ENCODE results near the gene EYA2.

EYA2 gene

GRCh38 chr20:46933150-46933549 lies 38.5 kb downstream of the EYA2 start:
- no peak for DNase-seq

DNA sequence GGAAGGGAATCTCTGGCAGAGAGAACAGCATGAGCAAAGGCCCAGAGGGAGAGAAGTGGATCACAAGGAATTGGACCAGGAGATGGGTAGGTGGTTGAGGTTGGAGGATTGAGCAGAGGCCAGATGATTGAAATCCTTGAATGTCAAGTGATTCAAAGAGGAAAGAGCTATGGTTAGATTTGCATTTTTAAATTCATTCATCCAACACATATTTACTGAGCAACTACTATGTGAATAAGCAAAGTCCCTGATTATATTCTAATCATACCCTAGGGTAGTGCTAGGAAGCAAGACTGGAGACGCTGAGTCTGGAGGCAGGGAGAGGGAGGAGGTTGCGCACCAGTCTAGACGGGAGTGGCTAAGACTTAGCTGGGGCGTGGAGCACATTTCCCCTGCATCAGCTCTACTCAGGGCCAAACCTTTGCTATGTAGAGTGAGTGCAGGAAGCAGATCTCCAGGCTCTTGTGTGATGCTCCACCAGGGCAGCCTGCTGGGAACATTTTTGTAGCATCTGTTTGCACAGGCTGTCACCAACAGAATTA lies 40.2 kb downstream of the EYA2 start:
- DNase-seq: no peak

GRCh38 chr20:46935394-46936017 lies 40.9 kb downstream of the EYA2 start:
- DNase-seq: no peak

- DNase-seq: no peak
These were observed 41.9 kb downstream of the EYA2 start for GRCh38 chr20:46936415-46937156.

GRCh38 chr20:46937157-46937523 lies 42.5 kb downstream of the EYA2 start:
- DNase-seq: no peak

- no peak for DNase-seq
These were observed 43.0 kb downstream of the EYA2 start for GRCh38 chr20:46937533-46938226.

- no peak for DNase-seq
These were observed 43.8 kb downstream of the EYA2 start for GRCh38 chr20:46938434-46938833.

DNA sequence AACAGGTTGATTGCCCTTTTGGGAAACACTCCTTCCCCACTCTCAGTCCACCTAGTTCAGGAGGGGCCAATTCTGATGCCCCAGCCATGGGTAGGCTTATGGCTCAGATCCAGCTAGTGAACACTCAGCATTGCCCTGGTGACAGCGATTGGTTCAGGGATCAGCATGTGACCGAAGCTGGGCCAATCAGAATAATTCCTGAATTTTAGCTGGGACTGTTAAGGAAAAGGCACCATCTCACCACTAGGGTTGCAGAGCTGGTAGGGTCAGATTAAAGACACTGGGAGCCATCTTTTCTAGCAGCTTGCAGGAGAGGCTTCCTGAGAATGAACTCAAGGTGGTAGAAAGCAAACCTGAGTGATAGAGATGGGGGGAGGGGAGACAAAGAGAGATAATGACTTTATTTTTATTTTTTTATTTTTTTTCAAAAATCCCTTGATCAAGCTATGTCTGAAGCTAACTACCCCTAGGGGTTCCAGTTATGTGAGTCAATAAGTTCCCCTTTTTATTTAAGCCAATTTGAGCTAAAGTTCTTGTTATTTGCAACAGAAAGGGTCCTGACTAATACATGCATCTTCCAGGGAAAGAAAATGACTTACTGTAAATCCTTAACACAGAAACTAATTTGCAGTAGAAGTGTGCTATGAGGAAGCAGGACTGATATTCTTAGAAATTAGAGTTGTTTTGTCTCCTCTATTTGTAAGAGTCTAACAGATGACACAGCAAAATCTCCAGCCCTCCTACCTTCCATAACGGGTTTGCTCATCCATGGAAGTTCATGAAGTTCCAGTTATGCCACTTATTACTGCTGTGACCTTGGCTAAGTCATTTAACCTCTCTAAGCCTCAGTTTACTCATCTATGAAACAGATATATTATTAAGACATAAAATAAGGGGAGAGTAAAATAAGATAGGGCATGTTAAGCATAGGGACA lies 44.7 kb downstream of the EYA2 start:
- DNase-seq: no peak

GRCh38 chr20:46940616-46941015 lies 46.0 kb downstream of the EYA2 start:
- no peak for DNase-seq

DNA sequence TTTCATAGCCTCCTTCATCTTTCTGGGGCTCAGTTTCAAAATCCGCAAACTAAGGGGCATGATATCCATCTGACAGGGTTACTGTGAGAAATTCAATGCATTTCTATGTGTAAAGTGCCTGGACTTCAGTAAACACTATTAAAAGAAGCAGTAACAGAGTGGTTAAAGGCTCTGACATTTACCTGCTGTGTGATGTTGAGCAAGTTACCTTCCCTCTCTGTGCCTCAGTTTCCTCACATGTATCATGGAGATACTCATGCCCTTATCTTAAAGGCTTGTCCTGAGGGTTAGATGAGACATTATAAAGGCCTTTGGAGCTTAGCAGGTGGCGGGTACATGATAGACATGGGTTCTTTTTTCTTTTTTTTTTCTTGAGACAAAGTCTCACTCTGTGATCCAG lies 46.8 kb downstream of the EYA2 start:
- no peak for DNase-seq

DNA sequence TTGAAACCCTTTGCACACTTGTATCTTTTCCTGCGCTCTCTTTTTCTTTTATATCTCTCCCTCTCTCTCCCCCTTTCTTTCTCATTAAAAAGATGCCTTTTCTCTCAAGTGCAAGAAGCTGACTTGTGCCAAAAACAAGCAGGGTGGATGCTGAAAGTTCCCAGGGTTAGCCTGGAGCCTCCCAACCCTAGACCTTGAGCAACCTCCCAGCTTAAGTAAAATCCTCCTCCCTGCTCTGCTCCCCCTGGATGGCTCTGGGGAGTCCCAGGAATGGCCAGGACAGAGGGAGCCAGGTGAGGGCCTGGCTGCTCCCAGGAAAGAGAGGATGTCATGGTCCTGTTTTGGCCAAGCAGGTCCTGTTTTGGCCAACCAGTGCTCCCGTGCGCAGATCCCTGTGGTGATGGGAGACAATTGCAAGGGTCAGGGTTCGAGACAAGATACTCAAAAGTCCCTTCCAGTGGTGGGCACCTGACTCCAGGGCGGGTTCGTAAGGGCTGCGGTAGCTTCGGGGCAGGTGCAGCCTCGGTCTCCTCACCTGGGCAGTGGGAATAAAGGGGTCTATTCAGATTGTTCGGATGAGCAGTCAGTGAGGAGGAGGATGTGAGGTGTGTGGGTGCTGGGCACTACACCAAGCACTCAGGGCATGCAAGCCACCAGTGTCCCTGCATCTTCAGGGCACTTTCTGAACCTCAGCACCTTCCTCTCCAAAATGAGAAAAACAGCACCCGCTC lies 49.4 kb downstream of the EYA2 start:
- DNase-seq: no peak

- no peak for DNase-seq
These were observed 50.8 kb downstream of the EYA2 start for GRCh38 chr20:46945465-46945864.

DNA sequence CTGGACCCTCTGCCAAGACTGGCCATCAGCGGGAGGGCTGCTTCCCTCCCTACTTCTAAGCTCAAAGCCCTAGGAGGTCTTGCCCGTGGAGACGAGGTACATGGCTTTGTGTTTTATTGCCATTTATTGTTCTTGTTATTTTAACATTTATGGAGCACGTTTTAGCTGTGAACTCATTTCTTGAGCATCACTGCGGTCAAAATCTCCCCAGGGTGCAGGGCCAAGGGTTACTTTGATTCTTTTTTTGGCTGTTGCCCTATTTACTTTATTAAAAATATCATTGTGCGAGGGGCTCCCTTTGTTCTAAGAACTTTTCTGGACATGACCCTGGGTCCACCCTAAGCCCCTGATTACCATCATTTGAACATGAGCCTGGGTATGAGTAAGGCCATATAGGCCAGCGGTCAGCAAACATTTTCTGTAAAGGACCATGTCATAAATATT lies 51.6 kb downstream of the EYA2 start:
- no peak for DNase-seq

DNA sequence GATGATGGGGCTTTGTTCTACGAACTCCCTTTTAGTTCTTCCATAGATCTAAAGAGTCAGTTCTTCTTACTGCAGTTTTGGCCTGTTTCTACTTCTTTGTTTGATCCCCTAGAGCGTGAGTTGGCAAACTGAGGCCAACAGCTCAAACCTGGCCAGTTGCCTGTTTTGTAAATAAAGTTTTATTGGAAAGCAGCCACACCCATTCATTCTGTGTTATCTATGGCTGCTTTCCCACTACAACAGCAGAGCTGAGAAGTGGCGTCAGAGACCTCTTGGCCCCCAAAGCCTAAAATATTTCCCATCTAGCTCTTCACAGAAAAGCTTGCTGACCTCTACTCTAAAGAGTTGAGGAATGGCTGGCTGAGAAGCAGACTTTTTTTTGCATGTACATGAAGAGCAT lies 52.2 kb downstream of the EYA2 start:
- DNase-seq: no peak

DNA sequence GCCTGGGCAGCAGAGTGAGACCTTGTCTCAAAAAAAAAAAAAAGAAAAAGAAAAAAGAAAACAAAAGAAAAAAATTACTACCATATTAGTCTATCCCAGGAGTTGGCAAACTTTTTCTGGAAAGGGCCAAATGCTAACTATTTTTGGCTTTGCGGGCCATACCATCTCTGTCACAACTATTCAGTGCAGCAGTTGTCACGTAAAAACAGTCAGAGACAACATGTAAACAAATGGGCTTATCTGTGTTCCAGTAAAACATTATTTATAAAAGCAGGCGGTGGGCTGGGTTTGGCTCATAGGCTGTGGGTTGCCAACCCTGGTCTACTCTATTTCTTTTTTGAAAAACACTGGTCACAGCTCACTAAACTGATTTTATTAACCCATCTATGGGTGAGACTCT lies 53.4 kb downstream of the EYA2 start:
- no peak for DNase-seq

DNA sequence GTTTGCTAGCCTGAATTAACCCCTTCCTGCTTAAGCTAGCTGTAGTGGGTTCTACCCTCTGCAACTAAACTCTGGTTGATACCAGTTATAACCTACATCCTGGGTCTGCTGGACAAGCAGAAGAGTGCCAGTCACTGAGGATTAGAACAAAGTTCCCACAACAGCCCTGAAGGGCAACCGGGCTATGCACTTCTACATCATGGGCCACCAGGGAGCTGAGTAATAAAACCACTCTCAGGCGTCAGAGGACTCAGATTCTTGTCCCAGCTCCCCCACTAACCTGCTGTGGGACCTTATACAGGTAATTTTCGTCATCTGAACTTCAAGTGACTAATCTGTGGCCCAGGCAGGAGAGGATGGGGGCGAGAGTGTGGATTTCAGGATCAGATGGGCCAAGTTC lies 56.8 kb downstream of the EYA2 start:
- DNase-seq: no peak

DNA sequence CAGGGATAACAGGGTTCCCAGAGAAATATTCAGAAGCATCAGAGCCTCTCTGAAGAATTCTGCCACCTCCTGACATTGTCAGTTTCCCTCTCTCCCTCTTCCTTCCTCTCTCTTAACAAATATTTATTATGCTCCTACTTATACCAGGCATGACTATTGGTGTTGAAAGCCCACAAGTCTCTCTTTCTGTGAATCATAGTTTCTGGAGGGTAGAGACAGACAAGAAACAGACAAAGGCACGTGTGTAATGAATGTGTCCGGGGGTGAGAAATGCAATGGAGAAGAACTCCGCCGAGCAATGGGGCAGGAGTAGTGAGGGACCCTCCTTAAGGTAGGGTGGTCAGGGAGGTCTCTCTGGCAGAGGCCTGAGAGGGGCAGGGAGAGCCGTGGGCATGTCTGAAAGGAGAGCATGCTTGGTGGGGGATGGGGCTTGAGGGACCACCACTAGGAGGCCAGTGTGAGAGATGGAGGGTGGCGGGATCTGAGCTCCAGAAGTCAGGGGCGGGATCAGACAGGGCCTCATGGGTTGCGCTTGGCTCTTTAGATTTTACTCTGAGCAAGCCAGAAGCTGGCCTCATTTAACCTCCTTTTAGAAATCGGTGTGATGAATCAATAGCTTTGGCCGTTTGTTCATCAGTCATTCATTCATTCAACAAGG lies 57.3 kb downstream of the EYA2 start:
- DNase-seq: no peak

DNA sequence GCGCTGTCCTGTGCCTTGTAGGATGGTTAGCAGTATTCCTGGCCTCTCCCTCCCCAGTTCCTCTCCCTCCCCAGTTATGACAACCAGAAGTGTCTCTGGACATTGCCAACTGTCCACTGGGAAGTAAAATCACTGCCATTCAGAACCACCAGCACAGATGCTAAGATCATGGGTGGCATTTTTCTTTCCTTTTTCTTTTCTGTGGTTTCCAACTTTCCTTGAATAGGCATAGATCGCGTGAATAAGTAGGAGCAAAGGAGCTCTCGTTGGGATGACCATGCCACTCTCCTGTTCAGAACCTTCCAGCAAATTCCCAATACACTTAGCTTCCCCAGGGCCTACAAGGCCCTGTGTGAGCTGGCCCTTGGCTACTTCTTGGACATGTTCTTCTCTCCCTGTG lies 59.0 kb downstream of the EYA2 start:
- DNase-seq: no peak

DNA sequence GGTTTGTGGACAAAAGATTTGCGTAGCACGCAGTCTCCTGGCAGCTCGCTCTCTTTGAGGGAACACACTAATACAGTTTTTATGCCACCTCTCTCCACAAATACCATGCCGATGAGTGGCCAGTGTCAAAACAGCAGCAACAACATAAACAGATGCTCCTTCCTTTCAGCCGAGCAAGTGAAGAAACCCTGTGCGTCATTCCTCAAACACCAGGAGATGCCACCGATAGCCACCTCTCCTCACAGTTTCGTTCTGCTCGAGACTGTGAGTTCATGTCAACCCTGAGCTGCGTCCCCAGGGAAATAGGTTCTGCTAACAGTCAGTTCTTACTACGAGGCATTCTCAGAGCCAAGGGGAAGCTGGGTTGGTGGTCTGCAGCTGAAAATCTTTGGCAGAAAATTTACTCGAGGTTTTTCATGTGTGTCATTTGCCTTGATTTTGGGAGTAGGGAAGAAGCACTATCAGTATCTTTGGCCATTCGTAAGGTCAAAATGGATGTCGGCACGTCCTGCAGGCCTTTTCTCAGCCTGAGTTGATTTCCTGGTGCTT lies 59.9 kb downstream of the EYA2 start:
- DNase-seq: no peak

DNA sequence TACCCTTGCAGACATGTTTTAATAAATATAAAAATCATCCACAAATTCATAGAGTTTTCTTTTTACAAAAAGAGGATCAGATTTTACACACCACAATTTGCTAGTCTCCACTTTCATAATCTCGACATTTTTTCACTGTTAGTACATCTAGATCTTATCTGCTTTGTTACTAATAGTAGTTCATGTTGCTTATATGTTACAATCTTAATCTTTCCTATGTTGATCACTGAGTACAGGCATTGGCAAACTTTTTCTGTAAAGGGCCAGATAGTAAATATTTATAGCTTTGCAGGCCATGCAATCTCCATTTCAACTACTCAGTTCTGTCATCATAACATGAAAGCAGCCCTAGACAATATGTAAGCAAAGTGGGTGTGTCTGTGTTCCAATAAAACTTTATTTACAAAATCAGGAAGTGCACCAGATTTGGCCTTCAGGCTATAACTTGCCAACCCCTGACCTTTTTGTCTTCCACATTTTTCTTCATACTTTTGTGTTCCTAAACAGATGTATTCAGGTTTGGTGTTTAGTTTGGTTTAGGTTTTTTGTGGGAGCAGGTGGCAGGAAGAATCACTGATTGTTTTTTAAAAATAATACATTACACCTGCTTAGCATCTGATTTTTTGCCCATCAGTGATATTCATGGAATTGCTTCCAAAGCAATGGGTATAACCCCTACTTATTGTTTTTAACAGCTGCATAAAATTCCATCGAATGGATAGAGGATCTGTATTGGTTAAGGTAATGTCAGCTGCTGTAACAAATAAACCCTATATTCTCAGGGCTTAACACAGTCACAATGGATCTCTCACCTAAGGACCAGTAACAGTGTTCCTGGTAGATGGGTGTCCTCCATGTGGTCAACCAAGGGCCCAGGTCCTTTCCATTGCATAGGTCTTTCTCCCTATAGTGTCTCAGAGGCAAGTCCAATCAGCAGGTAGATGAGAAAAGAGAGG lies 61.2 kb downstream of the EYA2 start:
- no peak for DNase-seq
